CD4-positive, alpha-beta T cell treated with Interferon alpha-2 for 1 hour (primary cell): ENCODE measurements around the gene TBR1.

Experiments
- DNase-seq, 2 donors: peaks; one replicate each; pipeline ENCODE4 v3.0.0-alpha.2; 2020 to 2022

TBR1 gene

GRCh38 chr2:161427664-161428587, 11.8 kb downstream of the TBR1 start:
- no peak for DNase-seq

GRCh38 chr2:161430386-161430785, 14.3 kb downstream of the TBR1 start:
- no peak for DNase-seq

GRCh38 chr2:161432107-161432506, 16.0 kb downstream of the TBR1 start:
- DNase-seq: no peak

- DNase-seq: no peak
Observed at GRCh38 chr2:161434118-161434517, 18.0 kb downstream of the TBR1 start.

- DNase-seq: no peak
Observed at GRCh38 chr2:161436411-161436810, 20.3 kb downstream of the TBR1 start.

- no peak for DNase-seq
Observed at GRCh38 chr2:161438598-161438997, 22.5 kb downstream of the TBR1 start.

GRCh38 chr2:161445097-161445496, 29.0 kb downstream of the TBR1 start:
- no peak for DNase-seq

- no peak for DNase-seq
Observed at GRCh38 chr2:161448431-161448830, 32.3 kb downstream of the TBR1 start.

GRCh38 chr2:161471631-161472030, 55.5 kb downstream of the TBR1 start:
- no peak for DNase-seq

GRCh38 chr2:161474920-161475319, 58.8 kb downstream of the TBR1 start:
- no peak for DNase-seq
